ENCODE data around the gene CKS1B. TPM values are rescaled to one million over a fixed set of nuclear protein-coding genes. Genes with fewer than 3 reads are reported as not detected.

CKS1B gene
- total and polyA plus RNA-seq, 8 donors, result 4.7 to 73.3 (median 30.6) TPM

DNA sequence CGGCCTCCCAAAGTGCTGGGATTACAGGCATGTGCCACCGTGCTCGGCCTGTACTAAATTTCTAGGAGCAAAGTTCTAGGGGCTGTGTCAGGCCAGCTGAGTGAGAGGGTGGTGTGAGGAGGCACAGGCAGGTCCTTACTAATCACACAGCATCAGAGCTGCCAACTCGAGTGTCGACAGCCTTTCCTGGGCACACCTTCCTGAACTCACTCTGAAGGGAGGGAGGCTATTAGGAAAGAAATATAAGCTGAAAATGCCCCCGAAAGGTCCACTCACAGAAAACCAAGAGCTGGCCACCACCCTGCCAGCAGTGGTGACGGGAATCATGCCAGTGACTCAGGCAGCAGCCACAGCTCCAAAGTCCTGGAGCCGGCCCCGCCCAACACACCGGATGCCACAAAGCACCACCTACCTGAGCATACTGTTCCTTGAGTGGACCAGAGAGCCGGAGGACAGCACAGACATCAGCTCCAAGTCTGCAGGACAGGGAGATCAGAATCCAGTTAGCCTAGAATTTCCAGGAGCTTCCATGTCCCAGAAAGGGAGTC lies 42.5 kb upstream of the CKS1B start:
- H3K4me3 ChIP-seq, result no peak overlapping the region
- intact Hi-C loops (cut with DNase I; ENCODE audit: low total_unique reads), result no loop called here
- TF ChIP-seq EP300 (IDR thresholded peaks at IDR 0.05) (no peak), POLR2AphosphoS5 (IDR thresholded peaks at IDR 0.05) (peak in 2 of 3 donors; percentile 69 to 79), POLR2A (IDR thresholded peaks at IDR 0.05) (no peak)
- TF ChIP-seq, protein P1, sequence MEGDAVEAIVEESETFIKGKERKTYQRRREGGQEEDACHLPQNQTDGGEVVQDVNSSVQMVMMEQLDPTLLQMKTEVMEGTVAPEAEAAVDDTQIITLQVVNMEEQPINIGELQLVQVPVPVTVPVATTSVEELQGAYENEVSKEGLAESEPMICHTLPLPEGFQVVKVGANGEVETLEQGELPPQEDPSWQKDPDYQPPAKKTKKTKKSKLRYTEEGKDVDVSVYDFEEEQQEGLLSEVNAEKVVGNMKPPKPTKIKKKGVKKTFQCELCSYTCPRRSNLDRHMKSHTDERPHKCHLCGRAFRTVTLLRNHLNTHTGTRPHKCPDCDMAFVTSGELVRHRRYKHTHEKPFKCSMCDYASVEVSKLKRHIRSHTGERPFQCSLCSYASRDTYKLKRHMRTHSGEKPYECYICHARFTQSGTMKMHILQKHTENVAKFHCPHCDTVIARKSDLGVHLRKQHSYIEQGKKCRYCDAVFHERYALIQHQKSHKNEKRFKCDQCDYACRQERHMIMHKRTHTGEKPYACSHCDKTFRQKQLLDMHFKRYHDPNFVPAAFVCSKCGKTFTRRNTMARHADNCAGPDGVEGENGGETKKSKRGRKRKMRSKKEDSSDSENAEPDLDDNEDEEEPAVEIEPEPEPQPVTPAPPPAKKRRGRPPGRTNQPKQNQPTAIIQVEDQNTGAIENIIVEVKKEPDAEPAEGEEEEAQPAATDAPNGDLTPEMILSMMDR (IDR thresholded peaks at IDR 0.05), result no peak
- H3K36me3 ChIP-seq, result peaks cover 13 to 50% (median 35%) of the 10 kb centered on the region in 4 donors
- H3K4me1 ChIP-seq, result peaks cover 9 to 29% (median 15%) of the 10 kb centered on the region in 4 donors
- 32 to 63% (median 50%) methylated on average over 9 to 11 of the region's 11 CpGs for WGBS, 5 donors
- no peaks in the 10 kb centered on the region for H3K9me3 ChIP-seq
- DNase-seq, result peak; percentile 92
- peak overlapping the region; percentile 71 to 84 (median 75) for H3K27ac ChIP-seq
- no peaks in the 10 kb centered on the region for H3K27me3 ChIP-seq

DNA sequence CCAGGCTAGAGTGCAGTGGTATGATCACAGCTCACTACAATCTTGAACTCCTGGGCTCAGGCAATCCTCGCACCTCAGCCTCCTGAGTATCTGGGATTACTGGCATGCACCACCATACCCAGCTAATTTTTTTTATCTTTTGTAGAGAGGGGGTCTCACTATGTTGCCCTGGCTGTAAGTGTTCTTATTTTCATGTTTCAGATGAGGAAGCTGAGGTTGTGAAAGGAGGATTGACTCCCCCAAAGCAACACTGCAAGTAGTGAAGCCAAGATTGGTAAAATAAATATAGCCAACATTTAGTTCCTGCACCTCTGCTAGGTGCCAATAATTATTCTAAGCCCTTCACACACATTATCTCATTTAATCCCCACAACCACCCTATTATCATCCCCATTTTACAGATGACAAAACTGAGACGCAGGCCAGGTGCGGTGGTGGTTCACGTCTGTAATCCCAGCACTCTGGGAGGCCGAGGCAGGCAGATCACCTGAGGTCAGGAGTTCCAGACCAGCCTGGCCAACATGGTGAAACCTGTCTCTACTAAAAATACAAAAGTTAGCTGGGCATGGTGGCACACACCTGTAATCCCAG lies 40.0 kb upstream of the CKS1B start:
- TF ChIP-seq EP300 (IDR thresholded peaks at IDR 0.05) (no peak), POLR2A (IDR thresholded peaks at IDR 0.05) (no peak), POLR2AphosphoS5 (IDR thresholded peaks at IDR 0.05) (no peak)
- TF ChIP-seq, protein P1 (IDR thresholded peaks at IDR 0.05), result no peak
- WGBS, 5 donors, result 96 to 98% (median 97%) methylated on average over 5 of the region's 5 CpGs
- intact Hi-C loops (cut with DNase I; ENCODE audit: low total_unique reads), result no loop called here
- H3K27ac ChIP-seq, result no peak overlapping the region
- H3K36me3 ChIP-seq, result peaks cover 5 to 28% (median 14%) of the 10 kb centered on the region in 4 donors
- H3K4me3 ChIP-seq, result no peak overlapping the region
- DNase-seq, result no peak
- H3K9me3 ChIP-seq, result no peaks in the 10 kb centered on the region
- peaks cover 19 to 44% (median 23%) of the 10 kb centered on the region in 4 donors for H3K4me1 ChIP-seq
- H3K27me3 ChIP-seq, result no peaks in the 10 kb centered on the region

DNA sequence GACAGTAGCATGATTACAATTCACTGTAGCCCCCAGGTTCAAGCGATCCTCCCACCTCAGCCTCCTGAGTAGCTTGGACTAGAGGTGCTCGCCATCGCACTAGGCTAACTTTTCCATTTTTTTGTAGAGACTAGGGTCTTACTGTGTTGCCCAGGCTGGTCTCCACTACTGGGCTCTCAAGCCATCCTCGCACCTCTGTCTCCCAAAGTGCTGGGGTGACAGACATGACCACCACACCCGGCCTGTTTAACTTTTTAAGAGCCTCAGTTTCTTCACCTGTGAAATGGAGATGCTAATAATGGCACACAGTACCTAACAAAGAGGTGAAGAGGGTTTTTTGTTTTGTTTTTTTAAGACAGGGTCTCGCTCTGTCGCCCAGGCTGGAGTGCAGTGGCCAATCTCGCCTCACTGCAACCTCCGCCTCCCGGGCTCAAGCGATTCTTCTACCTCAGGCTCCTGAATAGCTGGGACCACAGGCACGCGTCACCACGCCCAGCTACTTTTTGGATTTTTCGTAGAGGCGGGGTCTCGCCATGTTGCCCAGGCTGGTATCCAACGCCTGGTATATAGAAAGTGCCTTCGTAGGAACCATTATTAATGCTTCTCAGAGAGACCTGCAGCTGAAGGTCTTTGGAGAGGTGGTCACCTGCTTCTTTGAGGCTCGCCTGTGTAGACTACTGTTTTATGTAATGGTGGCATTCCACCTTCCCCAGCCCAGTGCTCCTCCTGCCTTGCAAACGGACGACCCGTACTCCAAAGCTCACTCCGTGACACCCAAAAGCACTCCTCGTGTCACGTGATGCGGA lies 38.5 kb upstream of the CKS1B start:
- Histone ChIP-seq H3K36me3 (peaks cover 0 to 13% (median 3%) of the 10 kb centered on the region in 4 donors), H3K4me1 (peaks cover 19 to 59% (median 29%) of the 10 kb centered on the region in 4 donors), H3K9me3 (no peaks in the 10 kb centered on the region), H3K27ac (peak overlapping the region; percentile 94 to 99 (median 98)), H3K4me3 (peak overlapping the region; percentile 60 to 73 (median 62)), H3K27me3 (no peaks in the 10 kb centered on the region)
- intact Hi-C loops (cut with DNase I; ENCODE audit: low total_unique reads), result no loop called here
- DNase-seq, result peak in 1 of 2 donors; percentile 35
- no peak for TF ChIP-seq POLR2A (IDR thresholded peaks at IDR 0.05)
- TF ChIP-seq EP300 (IDR thresholded peaks at IDR 0.05), result no peak
- TF ChIP-seq, protein P1 (IDR thresholded peaks at IDR 0.05), result no peak
- no peak for TF ChIP-seq POLR2AphosphoS5 (IDR thresholded peaks at IDR 0.05)
- 28 to 33% (median 31%) methylated on average over 22 to 27 of the region's 27 CpGs for WGBS, 5 donors

DNA sequence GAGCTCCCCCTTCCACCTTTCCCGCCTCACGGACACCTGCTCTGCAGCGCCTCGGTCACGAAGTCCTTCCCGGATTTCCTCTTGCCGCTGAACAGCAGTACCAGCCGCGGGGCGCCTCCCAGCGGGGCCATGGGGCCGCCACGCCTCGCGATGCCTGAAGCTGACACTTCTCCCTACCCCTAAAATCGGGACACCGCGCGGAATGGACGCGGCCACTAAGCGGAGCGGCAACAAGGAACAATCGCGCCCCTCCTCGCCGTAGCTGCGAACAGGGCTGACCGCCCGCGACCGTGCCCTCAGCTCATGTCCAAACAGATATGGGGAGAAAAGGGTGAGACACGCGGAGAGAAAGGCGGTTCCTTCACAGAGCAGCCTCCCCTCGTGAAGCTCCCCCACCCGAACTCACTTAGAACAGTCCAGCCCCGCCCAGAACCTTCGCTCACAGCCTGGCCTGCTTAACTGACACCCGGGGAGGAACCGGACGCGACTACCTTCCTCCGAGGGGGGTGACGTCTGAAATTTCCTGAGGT lies 37.9 kb upstream of the CKS1B start, which contains the start of gene PMVK:
TSS of gene PMVK (minus strand) at position 165 of the 530 bp plus-strand sequence. CDS start at position 131, 34 bp downstream.
- WGBS, 5 donors, result 0 to 1% (median 0%) methylated on average over 18 to 45 of the region's 45 CpGs

More for the DNA sequence above, 37.9 kb upstream of the CKS1B start, which contains the start of gene PMVK:
- DNase-seq, result peak; percentile 96 to 98
- Histone ChIP-seq H3K4me1 (peaks cover 25 to 62% (median 36%) of the 10 kb centered on the region in 4 donors), H3K4me3 (peak within 1 kb of the TSS; percentile 60 to 73 (median 62)), H3K27ac (peak within 1 kb of the TSS; percentile 94 to 99 (median 98)), H3K9me3 (no peaks in the 10 kb centered on the region), H3K36me3 (peaks cover 0 to 6% (median 0%) of the 10 kb centered on the region in 4 donors), H3K27me3 (no peaks in the 10 kb centered on the region)
- intact Hi-C loops (cut with DNase I; ENCODE audit: low total_unique reads), result no loop called here
- TF ChIP-seq POLR2AphosphoS5 (IDR thresholded peaks at IDR 0.05) (peak; percentile 86 to 93 (median 91)), POLR2A (IDR thresholded peaks at IDR 0.05) (peak in 2 of 4 donors; percentile 43 to 45), EP300 (IDR thresholded peaks at IDR 0.05) (no peak)
- TF ChIP-seq, protein P1 (IDR thresholded peaks at IDR 0.05), result peak in 3 of 7 experiments; percentile 20 to 44 (median 36)
